Stimulated activated CD8-positive, alpha-beta memory T cell treated with anti-CD3 and anti-CD28 coated beads, Interleukin-15, amount 100 ng/mL, for 24 hours (primary cell): ENCODE results near the gene SYNPR.
"Not testable (repeated sequence)": the region's sequence is repeated elsewhere in the genome, so short reads cannot be mapped to it uniquely, and the experiment has no call there.

Experiments
- DNase-seq: peaks from one replicate; pipeline ENCODE4 v3.0.0-alpha.2; 2020; ENCODE audit warnings: low read depth

Gene SYNPR

DNA sequence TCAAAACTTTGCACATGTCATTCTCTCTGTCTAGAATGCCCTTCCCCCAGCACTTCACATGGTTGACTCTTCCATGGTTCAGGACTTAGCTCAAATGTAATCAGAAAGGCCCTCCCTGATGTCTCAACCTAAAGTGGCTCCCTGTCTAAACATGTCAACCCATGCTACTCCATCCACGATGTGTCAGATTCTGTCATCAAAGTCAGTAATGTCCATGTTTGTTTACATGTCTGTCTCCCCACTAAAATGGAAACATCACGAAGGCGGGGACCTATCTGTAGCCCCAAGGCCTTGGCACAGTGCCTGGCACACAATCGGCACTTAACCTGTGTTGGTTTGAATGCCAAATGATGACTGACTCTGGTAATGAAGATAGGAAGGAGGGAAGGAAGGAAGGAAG is 353.6 kb downstream of the SYNPR start:
- DNase-seq = no peak

DNA sequence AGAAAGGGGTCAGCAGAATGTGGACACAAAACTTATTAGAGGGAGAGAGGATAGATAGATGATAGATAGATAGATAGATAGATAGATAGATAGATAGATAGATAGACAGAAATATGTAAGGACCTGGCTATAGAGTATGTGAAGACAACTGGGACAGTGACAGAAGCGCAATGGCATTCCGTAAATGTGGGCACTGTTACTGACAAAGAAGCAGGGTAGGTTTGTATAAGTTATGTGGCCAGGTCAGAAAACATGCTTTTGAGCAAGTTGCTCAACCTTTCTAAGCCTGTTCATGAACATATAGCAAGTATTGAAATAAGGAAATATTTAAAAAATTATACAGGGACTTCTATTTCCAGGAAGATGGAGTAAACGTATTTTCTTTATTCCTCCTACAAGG is 357.1 kb downstream of the SYNPR start:
- no peak for DNase-seq

DNA sequence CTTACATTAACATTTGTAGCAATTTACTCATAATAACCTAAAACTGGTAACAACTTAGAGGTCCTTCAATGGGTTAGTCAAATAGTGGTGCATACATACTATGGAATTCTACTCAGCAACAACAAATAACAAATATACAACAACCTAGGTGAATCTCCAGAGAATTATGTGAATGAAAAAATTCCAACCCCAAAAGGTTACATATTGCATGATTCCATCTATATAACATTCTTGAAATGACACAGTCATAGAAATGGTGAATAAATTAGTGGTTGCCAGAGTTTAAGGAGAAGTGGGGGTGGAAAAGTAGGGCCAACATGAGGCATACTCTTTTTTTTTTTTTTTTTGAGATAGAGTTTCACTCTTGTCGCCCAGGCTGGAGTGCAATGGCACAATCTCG is 361.7 kb downstream of the SYNPR start:
- no peak for DNase-seq

DNA sequence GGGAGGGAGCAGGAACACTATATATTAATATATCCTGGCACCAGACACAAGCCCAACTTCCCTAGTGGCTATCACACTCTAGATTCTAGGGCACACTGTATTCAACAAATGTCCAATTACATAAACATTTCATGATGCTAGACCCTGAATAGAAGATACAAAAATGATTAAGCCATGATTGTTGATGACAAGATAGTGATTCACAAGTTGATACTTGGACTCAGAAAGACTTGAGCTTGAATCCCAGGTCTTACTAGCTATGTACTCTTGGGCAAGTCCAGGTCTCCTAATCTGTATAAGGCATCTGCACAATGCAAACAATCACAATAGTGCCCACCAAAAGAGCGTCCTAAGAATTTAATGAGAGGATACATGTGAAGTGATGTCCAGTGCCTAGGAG is 364.4 kb downstream of the SYNPR start:
- DNase-seq = no peak

DNA sequence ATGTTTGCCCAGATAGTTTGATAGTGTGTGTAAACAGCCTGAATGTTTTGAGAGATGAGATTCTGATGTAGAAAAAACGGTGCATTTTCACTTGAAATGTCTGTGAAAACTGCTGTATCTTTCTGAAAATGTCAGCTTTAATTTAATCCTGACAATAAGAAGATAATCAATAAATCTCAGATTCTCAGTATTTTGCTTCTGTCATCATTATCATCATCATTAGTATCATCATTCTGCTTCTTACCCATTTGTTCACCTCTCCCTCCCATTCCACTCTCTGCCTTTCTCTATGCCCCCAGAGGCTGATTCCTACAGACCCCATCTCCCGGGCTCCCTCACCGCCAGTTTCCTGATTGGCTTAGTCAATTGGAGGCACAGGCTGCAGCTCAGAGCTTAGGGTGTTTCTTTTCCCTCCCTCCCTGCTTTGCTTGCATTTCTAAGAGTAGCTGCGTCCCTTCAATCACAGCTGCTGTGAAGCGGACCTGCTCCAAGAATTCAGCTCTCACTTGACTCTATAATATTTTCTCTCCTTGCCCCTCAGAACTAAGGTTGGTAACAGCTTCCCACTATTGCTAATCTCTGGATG is 366.2 kb downstream of the SYNPR start:
- DNase-seq = no peak

DNA sequence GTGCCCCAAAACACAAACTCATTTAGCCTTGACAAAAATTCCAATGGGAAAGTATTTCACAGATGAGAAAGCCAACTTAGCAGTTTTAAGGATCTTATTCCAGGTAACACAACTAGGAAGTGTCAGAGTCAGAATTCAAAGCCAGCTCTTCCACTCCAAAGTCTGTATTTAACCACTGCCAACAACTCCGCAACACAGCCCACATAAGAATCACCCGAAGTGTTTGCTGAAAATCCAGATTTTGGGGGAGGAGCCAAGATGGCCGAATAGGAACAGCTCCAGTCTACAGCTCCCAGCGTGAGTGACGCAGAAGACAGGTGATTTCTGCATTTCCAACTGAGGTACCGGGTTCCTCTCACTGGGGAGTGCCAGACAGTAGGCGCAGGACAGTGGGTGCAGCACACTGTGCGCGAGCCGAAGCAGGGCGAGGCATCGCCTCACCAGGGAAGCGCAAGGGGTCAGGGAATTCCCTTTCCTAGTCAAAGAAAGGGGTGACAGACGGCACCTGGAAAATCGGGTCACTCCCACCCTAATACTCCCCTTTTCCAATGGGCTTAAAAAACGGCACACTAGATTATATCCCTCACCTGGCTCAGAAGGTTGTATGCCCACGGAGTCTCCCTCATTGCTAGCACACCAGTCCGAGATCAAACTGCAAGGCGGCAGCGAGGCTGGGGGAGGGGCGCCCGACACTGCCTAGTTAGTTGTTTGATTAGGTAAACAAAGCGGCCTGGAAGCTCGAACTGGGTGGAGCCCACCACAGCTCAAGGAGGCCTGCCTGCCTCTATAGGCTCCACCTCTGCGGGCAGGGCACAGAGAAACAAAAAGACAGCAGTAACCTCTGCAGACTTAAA is 367.0 kb downstream of the SYNPR start:
- not testable (repeated sequence) for DNase-seq

DNA sequence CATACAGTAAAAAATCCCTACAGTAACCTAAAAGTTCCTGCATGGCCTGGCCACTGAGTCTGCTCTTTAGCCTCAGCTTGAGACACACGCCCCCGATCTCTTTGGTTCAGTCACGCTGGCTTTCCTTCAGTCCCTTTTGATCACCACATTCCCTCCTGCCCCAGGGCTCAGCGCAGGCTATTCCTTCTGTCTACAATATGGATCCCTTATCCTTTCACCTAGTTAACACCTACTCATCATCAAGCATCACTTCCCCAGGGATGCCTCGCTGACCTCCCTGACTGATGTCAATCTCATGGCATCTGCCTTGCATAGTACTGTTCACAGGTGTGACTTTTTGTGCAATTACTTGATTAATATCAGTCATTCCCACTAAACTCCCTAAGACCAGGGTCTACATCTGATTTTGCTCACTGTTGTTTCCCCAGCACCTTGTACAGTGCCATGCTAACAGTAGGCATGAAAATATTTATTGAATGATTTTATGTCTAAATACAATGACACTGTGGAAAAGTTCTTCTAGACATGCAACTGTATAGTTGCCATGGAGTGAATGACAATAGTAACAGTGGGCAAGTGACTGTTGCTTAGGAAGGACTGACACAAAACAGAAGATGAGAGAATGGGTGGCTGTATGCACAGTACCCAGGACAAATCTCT is 374.1 kb downstream of the SYNPR start, which contains the start of gene SNTN:
Gene SNTN, plus strand, starts transcription at position 610 of the 660 bp plus-strand sequence. Its CDS starts 13 bp downstream, at position 623.
- no peak for DNase-seq

DNA sequence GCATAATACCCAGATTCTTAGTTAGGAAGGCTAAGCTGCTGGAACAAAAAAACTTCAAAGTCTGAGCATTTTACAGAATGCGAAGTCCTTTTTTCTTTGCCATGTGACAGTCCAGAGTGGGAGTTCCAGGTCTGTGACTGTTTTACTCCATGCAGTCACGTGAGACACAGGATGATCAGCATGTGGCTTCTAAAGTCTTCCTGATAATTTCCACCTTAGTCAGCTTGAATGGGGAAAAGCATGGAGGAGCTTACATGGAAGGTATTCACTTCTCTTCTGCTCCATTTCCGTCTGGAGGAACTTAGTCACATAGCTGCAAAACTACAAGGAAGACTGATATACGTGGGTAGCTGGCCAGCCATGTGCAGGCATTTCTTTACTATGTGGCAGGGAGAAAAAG is 376.1 kb downstream of the SYNPR start:
- DNase-seq = no peak

DNA sequence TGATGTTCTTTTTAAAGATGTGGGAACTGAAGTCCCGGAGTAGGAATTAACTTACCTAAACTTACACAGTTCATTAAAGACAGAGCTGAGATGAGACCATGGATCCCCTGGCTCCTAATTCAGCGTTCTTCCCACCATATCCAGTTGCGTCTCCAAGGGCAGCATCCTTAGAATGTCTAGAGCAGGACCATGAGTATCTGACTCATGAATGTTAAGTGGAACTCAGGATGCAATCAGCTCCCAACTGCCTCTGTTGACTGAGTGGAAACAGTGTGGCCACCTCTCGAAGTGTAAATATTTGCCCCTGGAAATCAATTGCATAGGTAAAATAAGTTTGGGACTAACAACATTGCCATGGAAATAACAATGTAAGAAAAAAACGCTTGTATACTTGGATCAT is 376.8 kb downstream of the SYNPR start:
- no peak for DNase-seq

DNA sequence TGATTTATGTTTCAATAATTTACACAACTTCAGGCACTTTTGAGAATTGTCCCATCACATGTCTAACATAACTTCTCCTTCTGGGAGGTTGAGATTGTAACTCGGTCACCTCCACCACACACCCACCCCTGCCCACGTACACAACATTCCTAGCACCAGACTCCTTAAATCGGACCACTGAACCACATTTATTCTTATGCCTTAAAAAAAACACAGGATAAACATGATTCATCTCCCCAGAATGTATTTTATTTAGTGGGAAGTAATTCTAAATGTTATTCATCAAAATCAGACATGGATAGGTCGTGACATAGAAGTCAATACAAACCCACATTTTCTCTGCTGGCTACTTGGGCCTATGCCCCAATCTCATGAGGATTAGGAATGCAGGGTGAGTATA is 377.4 kb downstream of the SYNPR start:
- DNase-seq = no peak

DNA sequence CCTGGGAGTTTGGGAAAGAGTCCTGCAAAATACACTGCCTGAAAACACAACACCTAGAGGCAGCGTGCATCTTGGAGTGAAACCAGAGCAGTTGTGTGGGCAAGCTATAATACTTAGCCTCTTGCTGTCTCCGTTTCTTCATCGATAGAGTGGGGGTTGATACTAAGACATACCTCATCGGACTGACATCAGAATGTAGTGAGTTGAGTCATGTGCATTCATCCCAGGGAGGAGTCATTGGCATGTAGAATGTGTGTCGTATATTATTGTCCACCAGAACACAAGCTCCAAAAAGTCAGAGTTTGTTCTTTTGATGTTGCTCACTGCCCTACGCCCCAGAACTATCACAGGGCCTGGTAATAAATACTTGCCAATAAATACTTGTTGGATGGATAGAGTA is 378.7 kb downstream of the SYNPR start:
- DNase-seq = no peak

DNA sequence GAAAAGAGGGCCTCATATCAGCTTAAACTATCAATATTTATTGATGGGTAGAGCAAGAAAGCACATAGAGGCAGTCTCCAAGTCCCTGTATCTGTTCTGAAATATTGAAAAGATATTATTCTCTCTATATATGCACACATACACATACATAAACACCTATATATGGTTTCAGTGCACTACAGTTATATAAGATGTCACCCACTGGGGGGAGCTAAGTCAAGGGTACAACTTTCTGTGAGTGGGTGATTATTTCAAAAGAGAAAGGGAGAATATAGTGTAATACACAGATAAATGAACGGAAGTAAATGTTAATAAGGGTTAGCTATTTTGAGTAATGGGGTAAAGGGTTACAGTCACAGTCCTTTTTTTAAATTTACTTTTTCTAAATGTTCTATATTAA is 383.1 kb downstream of the SYNPR start:
- no peak for DNase-seq

DNA sequence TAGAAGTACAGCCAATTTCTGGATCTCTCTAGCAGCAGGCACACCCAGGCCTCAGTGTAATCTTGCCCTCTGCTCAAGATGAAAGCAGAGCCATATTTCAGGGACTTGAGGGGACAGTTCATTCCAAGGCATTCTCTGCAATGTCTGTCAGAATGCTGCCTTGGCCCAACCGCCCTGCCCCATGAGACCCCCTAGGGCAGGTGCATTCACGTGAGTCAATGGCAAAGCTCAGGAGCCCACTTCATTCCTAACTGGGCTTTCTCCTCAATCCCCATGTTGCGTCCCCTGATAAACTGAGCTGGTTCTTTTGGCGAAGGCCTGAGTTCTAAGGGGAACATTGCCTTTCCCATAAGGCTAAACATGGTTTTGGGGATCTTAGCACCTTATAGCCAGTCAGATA is 383.9 kb downstream of the SYNPR start:
- DNase-seq = no peak

DNA sequence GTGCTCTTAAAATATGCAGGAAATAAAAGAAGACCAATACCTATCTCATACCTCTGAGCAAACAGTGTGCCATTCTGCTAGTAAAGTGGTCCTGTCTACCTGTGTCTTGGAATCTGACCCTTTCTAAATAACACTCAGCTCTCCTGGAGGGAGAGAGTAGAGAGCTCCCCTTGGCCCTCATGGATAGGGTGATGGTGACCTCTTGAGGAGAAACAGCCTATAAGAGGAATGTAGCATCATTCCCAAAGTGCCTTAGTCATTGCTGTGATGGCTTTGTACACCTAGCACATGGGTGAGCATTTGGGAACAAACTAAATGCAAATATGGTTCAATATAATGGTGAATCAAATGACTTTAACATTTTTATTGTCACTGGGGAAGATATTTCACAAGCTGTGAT is 384.4 kb downstream of the SYNPR start:
- DNase-seq = no peak
